CD4-positive, alpha-beta T cell (primary cell): ENCODE measurements around the gene UTP15. TPM values are rescaled to one million over a fixed set of nuclear protein-coding genes. Genes with fewer than 3 reads are reported as not detected.

Source experiments
- ATAC-seq: fragments of 200-7000 bp; cut with Tn5 transposase; one replicate; pipeline ENCODE4 v1.10.0; 2022; ENCODE audit warnings: mild to moderate bottlenecking; ENCODE audit not compliant: poor library complexity
- CTCF ChIA-PET: fragments of 350-600 bp; sonication (Branson Sonifier 250); formaldehyde crosslinking; loops from one replicate; lab custom pipeline; 2021; ENCODE audit warnings: antibody characterized with exemption, inconsistent platforms; lab: Charles Lee
- POLR2A ChIA-PET: fragments of 350-600 bp; sonication (Branson Sonifier 250); formaldehyde crosslinking; loops from one replicate; lab custom pipeline; 2021; ENCODE audit warnings: antibody characterized with exemption, inconsistent platforms; lab: Charles Lee
- DNase-seq, 14 experiments: peaks; one replicate each; pipeline ENCODE4 v3.0.0-alpha.2; 2013 to 2020; ENCODE audit warnings: mixed read lengths in 2 of 14
- H3K27ac ChIP-seq, 2 donors: one replicate each; pipeline versions ENCODE4 v1.5.1 to v1.7.0; 2013; ENCODE audit warnings: low read length in 2 of 2, low read depth in 1 of 2, mild to moderate bottlenecking in 1 of 2
- H3K27me3 ChIP-seq, 2 experiments: 1 replicate in 1 of 2; 2 replicates in 1 of 2; pipeline versions ENCODE4 v1.6.1 to v1.7.0; 2013; ENCODE audit warnings: low read length in 2 of 2, control low read depth in 1 of 2, mild to moderate bottlenecking in 1 of 2, moderate library complexity in 1 of 2; ENCODE audit not compliant: insufficient read depth in 2 of 2, control insufficient read depth in 1 of 2
- H3K36me3 ChIP-seq: one replicate; pipeline ENCODE4 v1.6.1; 2013; ENCODE audit warnings: low read length, control low read depth; ENCODE audit not compliant: insufficient read depth
- H3K4me1 ChIP-seq: one replicate; pipeline ENCODE4 v1.6.1; 2013; ENCODE audit warnings: low read length, control low read depth; ENCODE audit not compliant: insufficient read depth
- H3K4me3 ChIP-seq: one replicate; pipeline ENCODE4 v1.5.1; 2013; ENCODE audit warnings: mild to moderate bottlenecking, low read length, moderate library complexity
- H3K9me3 ChIP-seq, 2 experiments: 1 replicate in 1 of 2; 2 replicates in 1 of 2; pipeline versions ENCODE4 v1.6.1 to v1.7.0; 2013; ENCODE audit warnings: low read length in 2 of 2, mild to moderate bottlenecking in 2 of 2, control low read depth in 1 of 2, moderate library complexity in 1 of 2; ENCODE audit not compliant: control insufficient read depth in 1 of 2, insufficient read depth in 1 of 2
- H3K27ac Mint-ChIP-seq: one replicate; pipeline ENCODE4 v1.8.0; 2020; ENCODE audit warnings: mixed read lengths
- H3K27me3 Mint-ChIP-seq: one replicate; pipeline ENCODE4 v1.8.0; 2021; ENCODE audit warnings: mixed read lengths
- H3K36me3 Mint-ChIP-seq: one replicate; pipeline ENCODE4 v1.8.0; 2021; ENCODE audit warnings: low read depth, mixed read lengths
- H3K4me1 Mint-ChIP-seq: one replicate; pipeline ENCODE4 v1.8.0; 2021; ENCODE audit warnings: low read depth, mixed read lengths
- H3K4me3 Mint-ChIP-seq: one replicate; pipeline ENCODE4 v1.8.0; 2020; ENCODE audit warnings: mild to moderate bottlenecking, mixed read lengths
- H3K9me3 Mint-ChIP-seq: one replicate; pipeline ENCODE4 v1.8.0; 2020; ENCODE audit warnings: mixed read lengths
- CTCF ChIP-seq: fragments of 200-600 bp; IDR thresholded peaks from one replicate; pipeline ENCODE4 v1.8.0; 2022; ENCODE audit warnings: antibody characterized with exemption, mild to moderate bottlenecking
- intact Hi-C, 2 experiments: fragments of 100-400 bp; cut with DNase I in 1 of 2; cut with micrococcal nuclease in 1 of 2; formaldehyde crosslinking; loops; one replicate each; pipeline versions ENCODE4 v1.15.1 to v1.9.0; 2023 to 2025; cut with DNase I, micrococcal nuclease
- total RNA-seq, 174 experiments: library from RNA in 2 of 174; stranded (reverse) in 2 of 174; gene quantifications; one replicate each; pipeline ENCODE4 v1.2.3 and lab custom pipeline; 2021 to 2026

The UTP15 gene
- total RNA-seq, 2 experiments from 2014 or later = 52.0 to 55.2 TPM

DNA sequence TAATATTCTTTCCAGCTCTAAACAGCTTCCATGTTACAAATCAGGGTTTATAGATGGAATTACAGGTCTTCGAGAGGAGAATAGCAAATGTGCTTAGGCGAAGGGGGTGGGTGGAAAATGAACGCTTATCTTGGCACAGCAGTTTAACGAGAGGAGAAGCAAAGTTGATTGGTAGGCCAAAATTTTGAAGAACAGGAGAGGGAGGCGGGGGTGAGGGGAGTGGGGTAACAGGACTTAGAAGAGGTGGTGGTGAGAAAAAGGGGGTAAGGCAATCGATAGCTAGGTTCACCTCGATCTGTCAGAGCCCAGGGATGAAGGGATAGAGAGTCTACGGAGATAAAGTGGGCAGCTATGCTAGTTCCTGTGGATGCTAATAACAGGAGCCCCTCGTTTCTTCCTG, 868 bp upstream of the UTP15 start:
- DNase-seq = peak in 10 of 14 experiments; percentile 1 to 47 (median 10)
- Mint-ChIP-seq H3K9me3 (no peaks in the 10 kb centered on the region), H3K4me1 (peaks cover 63% of the 10 kb centered on the region), H3K27me3 (no peaks in the 10 kb centered on the region), H3K27ac (peak overlapping the region; percentile 95), H3K4me3 (peak overlapping the region; percentile 93), H3K36me3 (peaks cover 71% of the 10 kb centered on the region)
- no peaks in the 10 kb centered on the region for H3K27me3 ChIP-seq
- no peak for TF ChIP-seq CTCF
- peaks cover 14% of the 10 kb centered on the region for H3K4me1 ChIP-seq
- H3K4me3 ChIP-seq = peak overlapping the region; percentile 81
- ChIA-PET CTCF (interaction anchor here (0.9 to 1.2 kb wide), 2 partner anchors 15 to 1672 kb away, joined by 3 read pairs; partner anchors contain the start of gene ANKRD31), POLR2A (interaction anchor here (1.0 to 2.0 kb wide), 4 partner anchors 8 to 66 kb away, joined by 3 to 22 read pairs (median 4); partner anchors contain the start of gene BTF3)
- peak; percentile 9 for ATAC-seq
- H3K36me3 ChIP-seq = peaks cover 35% of the 10 kb centered on the region
- H3K27ac ChIP-seq = peak overlapping the region; percentile 90 to 94
- intact Hi-C loops = loop anchor here in 1 of 2 experiments (10.0 kb wide), 4 partner anchors 1200 to 1950 kb away; partner anchors contain the start of genes CERT1, GFM2, HMGCR and MRPS27
- H3K9me3 ChIP-seq = no peaks in the 10 kb centered on the region

DNA sequence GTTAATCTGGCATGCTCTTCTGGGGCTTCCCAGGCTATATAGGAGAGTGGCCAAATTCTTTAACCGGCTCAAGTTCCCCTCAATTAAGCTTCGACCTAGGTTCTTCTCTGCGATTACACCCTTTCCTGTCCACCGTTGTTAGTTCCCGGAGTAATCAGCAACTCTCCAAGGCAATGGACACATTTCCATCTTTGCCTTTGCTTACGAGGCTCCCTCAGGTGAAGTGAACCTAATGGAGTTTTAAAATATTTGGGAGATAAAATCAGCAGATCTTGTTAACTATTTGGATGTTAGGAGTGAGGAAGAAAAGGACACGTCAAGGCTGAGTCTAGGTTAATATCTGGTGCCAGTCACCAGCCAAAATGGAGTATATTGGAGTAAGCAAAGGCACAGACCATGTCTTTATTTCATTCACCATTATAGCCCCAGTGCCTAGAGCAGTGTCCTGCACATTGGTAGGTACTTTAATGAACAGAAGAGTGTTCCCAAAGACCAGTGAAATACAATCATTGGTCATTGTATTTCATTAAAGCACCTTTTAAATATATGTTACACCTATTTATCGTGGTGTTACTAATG, 515 bp downstream of the UTP15 start:
- intact Hi-C loops = loop anchor here in 1 of 2 experiments (10.0 kb wide), 4 partner anchors 1199 to 1949 kb away; partner anchors contain the start of genes CERT1, GFM2, HMGCR and MRPS27
- Mint-ChIP-seq H3K27me3 (no peaks in the 10 kb centered on the region), H3K4me1 (peaks cover 61% of the 10 kb centered on the region)

More for the DNA sequence above, 515 bp downstream of the UTP15 start:
- ChIA-PET POLR2A (interaction anchor here (0.6 to 2.0 kb wide), 6 partner anchors 12 to 1074 kb away, joined by 3 to 22 read pairs (median 3); partner anchors contain the start of genes BTF3 and ENC1), CTCF (no interaction called here)
- Histone ChIP-seq H3K4me1 (peaks cover 14% of the 10 kb centered on the region), H3K27ac (peak overlapping the region; percentile 90 to 94), H3K9me3 (no peaks in the 10 kb centered on the region), H3K36me3 (peaks cover 34% of the 10 kb centered on the region), H3K4me3 (peak overlapping the region; percentile 81), H3K27me3 (no peaks in the 10 kb centered on the region)
- H3K36me3 Mint-ChIP-seq = peaks cover 77% of the 10 kb centered on the region
- no peak for ATAC-seq
- DNase-seq = no peak
- peak overlapping the region; percentile 93 for H3K4me3 Mint-ChIP-seq
- no peak for TF ChIP-seq CTCF
- H3K27ac Mint-ChIP-seq = peak overlapping the region; percentile 95
- H3K9me3 Mint-ChIP-seq = no peaks in the 10 kb centered on the region
